ENCODE data around the gene MAN2A1. TPM values are rescaled to one million over a fixed set of nuclear protein-coding genes. Genes with fewer than 3 reads are reported as not detected.

The MAN2A1 gene
- polyA plus RNA-seq, 1 donor (not counting 4 experiments of a cell fraction or from before 2014, with no cell fraction given): 63.8 TPM

DNA sequence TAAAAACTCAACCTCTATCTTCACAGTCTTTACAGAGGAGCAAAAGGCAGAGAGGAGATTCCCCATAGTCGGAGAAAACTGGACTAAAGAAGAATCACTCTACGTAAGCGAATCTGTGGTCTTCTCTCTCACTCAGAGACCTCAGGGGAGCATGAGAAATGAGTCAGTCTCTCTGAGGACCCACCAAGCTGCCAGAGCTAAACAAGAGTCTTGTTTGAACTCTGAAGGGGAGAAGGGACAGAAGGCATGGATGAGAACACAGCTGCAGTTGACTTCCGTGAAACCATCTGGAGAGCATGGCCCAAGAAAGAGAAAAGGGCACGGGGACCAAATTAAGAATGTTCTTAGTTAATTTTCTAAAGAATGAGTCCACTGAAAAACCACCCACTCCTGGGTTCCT lies 12.8 kb upstream of the MAN2A1 start:
- Histone ChIP-seq H4K20me1 (ENCODE audit: control insufficient read depth, extremely low read depth, insufficient read depth, low read length) (no peaks in the 10 kb centered on the region), H3K9ac (ENCODE audit: control insufficient read depth, extremely low read depth, insufficient read depth, low read length) (no peak overlapping the region), H3K4me3 (ENCODE audit: control insufficient read depth in 2 of 3, extremely low read depth in 1 of 3, insufficient read depth in 2 of 3, low read depth in 1 of 3, low read length in 3 of 3) (no peak overlapping the region), H3K9me1 (ENCODE audit: control insufficient read depth, extremely low read depth, insufficient read depth, low read length) (no peaks in the 10 kb centered on the region), H3K4me2 (ENCODE audit: control insufficient read depth, extremely low read depth, insufficient read depth, low read depth, low read length) (no peak overlapping the region), H3K27ac (ENCODE audit: control insufficient read depth, insufficient read depth, low read length) (no peak overlapping the region), H2AFZ (ENCODE audit: control insufficient read depth, low read length) (no peak overlapping the region), H3K9me3 (ENCODE audit: control insufficient read depth, low read depth, low read length) (no peaks in the 10 kb centered on the region), H3K27me3 (ENCODE audit: control insufficient read depth, extremely low read depth, insufficient read depth, low read length) (no peaks in the 10 kb centered on the region), H3K4me1 (ENCODE audit: control insufficient read depth, extremely low read depth, insufficient read depth, low read length) (peaks cover 9% of the 10 kb centered on the region), H3K79me2 (ENCODE audit: control insufficient read depth, insufficient read depth, low read length) (no peaks in the 10 kb centered on the region), H3K36me3 (ENCODE audit: control insufficient read depth in 2 of 2, extremely low read depth in 1 of 2, insufficient read depth in 2 of 2, low read length in 2 of 2) (no peaks in the 10 kb centered on the region)
- FAIRE-seq: no peak
- TF ChIP-seq, protein P1, sequence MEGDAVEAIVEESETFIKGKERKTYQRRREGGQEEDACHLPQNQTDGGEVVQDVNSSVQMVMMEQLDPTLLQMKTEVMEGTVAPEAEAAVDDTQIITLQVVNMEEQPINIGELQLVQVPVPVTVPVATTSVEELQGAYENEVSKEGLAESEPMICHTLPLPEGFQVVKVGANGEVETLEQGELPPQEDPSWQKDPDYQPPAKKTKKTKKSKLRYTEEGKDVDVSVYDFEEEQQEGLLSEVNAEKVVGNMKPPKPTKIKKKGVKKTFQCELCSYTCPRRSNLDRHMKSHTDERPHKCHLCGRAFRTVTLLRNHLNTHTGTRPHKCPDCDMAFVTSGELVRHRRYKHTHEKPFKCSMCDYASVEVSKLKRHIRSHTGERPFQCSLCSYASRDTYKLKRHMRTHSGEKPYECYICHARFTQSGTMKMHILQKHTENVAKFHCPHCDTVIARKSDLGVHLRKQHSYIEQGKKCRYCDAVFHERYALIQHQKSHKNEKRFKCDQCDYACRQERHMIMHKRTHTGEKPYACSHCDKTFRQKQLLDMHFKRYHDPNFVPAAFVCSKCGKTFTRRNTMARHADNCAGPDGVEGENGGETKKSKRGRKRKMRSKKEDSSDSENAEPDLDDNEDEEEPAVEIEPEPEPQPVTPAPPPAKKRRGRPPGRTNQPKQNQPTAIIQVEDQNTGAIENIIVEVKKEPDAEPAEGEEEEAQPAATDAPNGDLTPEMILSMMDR (optimal IDR thresholded peaks at IDR 0.05 in 1 of 3, IDR thresholded peaks at IDR 0.05 in 1 of 3, conservative IDR thresholded peaks at IDR 0.05 in 1 of 3; ENCODE audit: extremely low read depth in 1 of 3, insufficient read depth in 2 of 3, low read length in 3 of 3): no peak
- TF ChIP-seq EZH2 (IDR thresholded peaks at IDR 0.05; ENCODE audit: low read length): no peak
- dilution Hi-C loops (cut with MboI; ENCODE audit: extremely low pct_ligation_motif_present, low sequenced_read_pairs): no loop called here
- no peak for DNase-seq (ENCODE audit: low read depth, low spot score)

DNA sequence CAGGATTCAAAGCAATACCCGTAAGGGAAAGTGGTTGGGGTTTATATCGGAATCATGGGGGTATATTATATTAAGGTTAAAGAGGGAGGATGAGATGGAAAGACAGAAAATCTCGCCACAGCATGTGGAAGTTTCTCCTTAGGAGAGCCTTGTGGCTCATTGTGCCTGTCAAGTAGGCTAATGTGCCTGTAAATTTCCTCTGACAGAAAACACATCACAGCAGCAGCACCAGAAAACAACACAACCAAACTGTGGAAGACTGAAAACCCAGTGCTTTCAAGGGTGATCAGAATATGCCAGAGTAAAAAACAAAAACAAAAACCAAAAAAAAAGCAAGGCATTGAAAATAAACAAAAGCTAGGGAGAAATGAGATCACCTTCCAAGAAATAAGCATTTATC lies 11.3 kb upstream of the MAN2A1 start:
- H4K20me1 ChIP-seq (ENCODE audit: control insufficient read depth, extremely low read depth, insufficient read depth, low read length): no peaks in the 10 kb centered on the region
- H3K4me1 ChIP-seq (ENCODE audit: control insufficient read depth, extremely low read depth, insufficient read depth, low read length): peaks cover 24% of the 10 kb centered on the region
- no peaks in the 10 kb centered on the region for H3K9me1 ChIP-seq (ENCODE audit: control insufficient read depth, extremely low read depth, insufficient read depth, low read length)
- H3K4me2 ChIP-seq (ENCODE audit: control insufficient read depth, extremely low read depth, insufficient read depth, low read depth, low read length): no peak overlapping the region
- no peaks in the 10 kb centered on the region for H3K36me3 ChIP-seq (ENCODE audit: control insufficient read depth in 2 of 2, extremely low read depth in 1 of 2, insufficient read depth in 2 of 2, low read length in 2 of 2)
- TF ChIP-seq EZH2 (IDR thresholded peaks at IDR 0.05; ENCODE audit: low read length): no peak
- FAIRE-seq (no peak), DNase-seq (ENCODE audit: low read depth, low spot score) (no peak)
- dilution Hi-C loops (cut with MboI; ENCODE audit: extremely low pct_ligation_motif_present, low sequenced_read_pairs): no loop called here
- H3K9me3 ChIP-seq (ENCODE audit: control insufficient read depth, low read depth, low read length): no peaks in the 10 kb centered on the region
- H3K4me3 ChIP-seq (ENCODE audit: control insufficient read depth in 2 of 3, extremely low read depth in 1 of 3, insufficient read depth in 2 of 3, low read depth in 1 of 3, low read length in 3 of 3): no peak overlapping the region
- no peak overlapping the region for H3K27ac ChIP-seq (ENCODE audit: control insufficient read depth, insufficient read depth, low read length)
- H3K27me3 ChIP-seq (ENCODE audit: control insufficient read depth, extremely low read depth, insufficient read depth, low read length): no peaks in the 10 kb centered on the region
- H3K79me2 ChIP-seq (ENCODE audit: control insufficient read depth, insufficient read depth, low read length): no peaks in the 10 kb centered on the region
- H2AFZ ChIP-seq (ENCODE audit: control insufficient read depth, low read length): no peak overlapping the region
- H3K9ac ChIP-seq (ENCODE audit: control insufficient read depth, extremely low read depth, insufficient read depth, low read length): no peak overlapping the region

DNA sequence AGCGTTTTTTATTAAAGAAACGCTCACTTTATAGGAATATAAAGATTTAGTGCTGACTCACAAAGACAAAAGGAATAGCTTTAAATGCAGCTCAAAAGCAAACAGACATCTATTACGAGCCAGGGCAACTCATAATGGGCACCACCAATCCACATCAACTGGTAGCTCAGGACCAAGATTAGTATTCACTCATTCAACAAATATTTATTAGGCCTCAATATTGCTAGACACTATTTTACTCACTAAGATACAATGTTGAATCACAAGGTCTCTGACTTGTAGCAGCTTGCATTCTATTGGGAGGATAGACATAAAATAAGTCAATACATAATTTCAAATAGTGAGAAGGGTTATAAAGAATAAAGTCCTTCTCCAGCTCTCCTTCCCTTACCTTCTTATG lies 8.0 kb upstream of the MAN2A1 start:
- Histone ChIP-seq H3K79me2 (ENCODE audit: control insufficient read depth, insufficient read depth, low read length) (no peaks in the 10 kb centered on the region), H2AFZ (ENCODE audit: control insufficient read depth, low read length) (peak overlapping the region; percentile 31), H3K27me3 (ENCODE audit: control insufficient read depth, extremely low read depth, insufficient read depth, low read length) (no peaks in the 10 kb centered on the region), H4K20me1 (ENCODE audit: control insufficient read depth, extremely low read depth, insufficient read depth, low read length) (no peaks in the 10 kb centered on the region), H3K4me3 (ENCODE audit: control insufficient read depth in 2 of 3, extremely low read depth in 1 of 3, insufficient read depth in 2 of 3, low read depth in 1 of 3, low read length in 3 of 3) (no peak overlapping the region), H3K9me1 (ENCODE audit: control insufficient read depth, extremely low read depth, insufficient read depth, low read length) (no peaks in the 10 kb centered on the region), H3K9me3 (ENCODE audit: control insufficient read depth, low read depth, low read length) (no peaks in the 10 kb centered on the region), H3K4me1 (ENCODE audit: control insufficient read depth, extremely low read depth, insufficient read depth, low read length) (peaks cover 24% of the 10 kb centered on the region), H3K4me2 (ENCODE audit: control insufficient read depth, extremely low read depth, insufficient read depth, low read depth, low read length) (peak overlapping the region; percentile 65), H3K36me3 (ENCODE audit: control insufficient read depth in 2 of 2, extremely low read depth in 1 of 2, insufficient read depth in 2 of 2, low read length in 2 of 2) (no peaks in the 10 kb centered on the region), H3K9ac (ENCODE audit: control insufficient read depth, extremely low read depth, insufficient read depth, low read length) (peak overlapping the region; percentile 38), H3K27ac (ENCODE audit: control insufficient read depth, insufficient read depth, low read length) (peak overlapping the region; percentile 80)
- dilution Hi-C loops (cut with MboI; ENCODE audit: extremely low pct_ligation_motif_present, low sequenced_read_pairs): no loop called here
- DNase-seq (ENCODE audit: low read depth, low spot score) (no peak), FAIRE-seq (peak; percentile 86)
- TF ChIP-seq, protein P1 (optimal IDR thresholded peaks at IDR 0.05 in 1 of 3, IDR thresholded peaks at IDR 0.05 in 1 of 3, conservative IDR thresholded peaks at IDR 0.05 in 1 of 3; ENCODE audit: extremely low read depth in 1 of 3, insufficient read depth in 2 of 3, low read length in 3 of 3): no peak
- TF ChIP-seq EZH2 (IDR thresholded peaks at IDR 0.05; ENCODE audit: low read length): no peak

All from keratinocyte (primary cell).